ENCODE results near the gene MSRB3. TPM values are rescaled to one million over a fixed set of nuclear protein-coding genes. Genes with fewer than 3 reads are reported as not detected.

The MSRB3 gene
- total and polyA plus RNA-seq, 4 donors = 1.0 to 5.2 (median 3.1) TPM

GRCh38 chr12:65408441-65408840, 130.0 kb downstream of the MSRB3 start (continued):
- TF ChIP-seq REST (IDR thresholded peaks at IDR 0.05) = no peak
- TF ChIP-seq FOXA1 (IDR thresholded peaks at IDR 0.05) = no peak
- no peak for TF ChIP-seq YY1 (IDR thresholded peaks at IDR 0.05)
- no peak for TF ChIP-seq HNF4A (conservative IDR thresholded peaks at IDR 0.05)

- H3K27ac ChIP-seq (ENCODE audit: low read depth in 1 of 2, low read length in 2 of 2) = no peak overlapping the region
- no peak for DNase-seq (ENCODE audit: low spot score)
- TF ChIP-seq RXRA (IDR thresholded peaks at IDR 0.05) (no peak), REST (IDR thresholded peaks at IDR 0.05) (no peak), EGR1 (IDR thresholded peaks at IDR 0.05; ENCODE audit: low read depth in 2 of 2) (no peak), ATF3 (IDR thresholded peaks at IDR 0.05) (no peak), RAD21 (IDR thresholded peaks at IDR 0.05) (no peak), YY1 (IDR thresholded peaks at IDR 0.05) (no peak), GABPA (IDR thresholded peaks at IDR 0.05 in 1 of 2, conservative IDR thresholded peaks at IDR 0.05 in 1 of 2) (no peak)
- TF ChIP-seq, protein P1, sequence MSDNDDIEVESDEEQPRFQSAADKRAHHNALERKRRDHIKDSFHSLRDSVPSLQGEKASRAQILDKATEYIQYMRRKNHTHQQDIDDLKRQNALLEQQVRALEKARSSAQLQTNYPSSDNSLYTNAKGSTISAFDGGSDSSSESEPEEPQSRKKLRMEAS (IDR thresholded peaks at IDR 0.05) = no peak
- no peaks in the 10 kb centered on the region for H3K27me3 ChIP-seq (ENCODE audit: control insufficient read depth in 4 of 4, insufficient read depth in 4 of 4, low read length in 3 of 4)
- H3K4me3 ChIP-seq (ENCODE audit: low read depth in 1 of 3, low read length in 3 of 3) = no peak overlapping the region
- WGBS = 84% methylated on average over 1 of the region's 1 CpG
- H3K9me3 ChIP-seq (ENCODE audit: control insufficient read depth in 4 of 4, low read length in 3 of 4) = no peaks in the 10 kb centered on the region
- peaks cover 1 to 11% (median 5%) of the 10 kb centered on the region in 4 donors for H3K4me1 ChIP-seq (ENCODE audit: control insufficient read depth in 4 of 4, insufficient read depth in 4 of 4, low read length in 3 of 4)
- H3K36me3 ChIP-seq (ENCODE audit: control insufficient read depth in 4 of 4, insufficient read depth in 3 of 4, low read depth in 1 of 4, low read length in 3 of 4) = no peaks in the 10 kb centered on the region
- H3K9ac ChIP-seq (ENCODE audit: low read depth in 1 of 2, low read length in 2 of 2) = no peak overlapping the region
Measured at GRCh38 chr12:65409726-65410125, 131.2 kb downstream of the MSRB3 start.

GRCh38 chr12:65411171-65411570, 132.7 kb downstream of the MSRB3 start:
- Histone ChIP-seq H3K9ac (ENCODE audit: low read depth in 1 of 2, low read length in 2 of 2) (no peak overlapping the region), H3K4me3 (ENCODE audit: low read depth in 1 of 3, low read length in 3 of 3) (no peak overlapping the region), H3K4me1 (ENCODE audit: control insufficient read depth in 4 of 4, insufficient read depth in 4 of 4, low read length in 3 of 4) (peaks cover 3 to 11% (median 5%) of the 10 kb centered on the region in 4 donors), H3K36me3 (ENCODE audit: control insufficient read depth in 4 of 4, insufficient read depth in 3 of 4, low read depth in 1 of 4, low read length in 3 of 4) (no peaks in the 10 kb centered on the region), H3K27me3 (ENCODE audit: control insufficient read depth in 4 of 4, insufficient read depth in 4 of 4, low read length in 3 of 4) (no peaks in the 10 kb centered on the region), H3K27ac (ENCODE audit: low read depth in 1 of 2, low read length in 2 of 2) (peak overlapping the region in 1 of 2 donors; percentile 80), H3K9me3 (ENCODE audit: control insufficient read depth in 4 of 4, low read length in 3 of 4) (no peaks in the 10 kb centered on the region)
- 89% methylated on average over 3 of the region's 3 CpGs for WGBS
- no peak for TF ChIP-seq RXRA (IDR thresholded peaks at IDR 0.05)
- TF ChIP-seq, protein P2, sequence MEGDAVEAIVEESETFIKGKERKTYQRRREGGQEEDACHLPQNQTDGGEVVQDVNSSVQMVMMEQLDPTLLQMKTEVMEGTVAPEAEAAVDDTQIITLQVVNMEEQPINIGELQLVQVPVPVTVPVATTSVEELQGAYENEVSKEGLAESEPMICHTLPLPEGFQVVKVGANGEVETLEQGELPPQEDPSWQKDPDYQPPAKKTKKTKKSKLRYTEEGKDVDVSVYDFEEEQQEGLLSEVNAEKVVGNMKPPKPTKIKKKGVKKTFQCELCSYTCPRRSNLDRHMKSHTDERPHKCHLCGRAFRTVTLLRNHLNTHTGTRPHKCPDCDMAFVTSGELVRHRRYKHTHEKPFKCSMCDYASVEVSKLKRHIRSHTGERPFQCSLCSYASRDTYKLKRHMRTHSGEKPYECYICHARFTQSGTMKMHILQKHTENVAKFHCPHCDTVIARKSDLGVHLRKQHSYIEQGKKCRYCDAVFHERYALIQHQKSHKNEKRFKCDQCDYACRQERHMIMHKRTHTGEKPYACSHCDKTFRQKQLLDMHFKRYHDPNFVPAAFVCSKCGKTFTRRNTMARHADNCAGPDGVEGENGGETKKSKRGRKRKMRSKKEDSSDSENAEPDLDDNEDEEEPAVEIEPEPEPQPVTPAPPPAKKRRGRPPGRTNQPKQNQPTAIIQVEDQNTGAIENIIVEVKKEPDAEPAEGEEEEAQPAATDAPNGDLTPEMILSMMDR (IDR thresholded peaks at IDR 0.05; ENCODE audit: low read depth, low read length, missing input control) = no peak
- no peak for DNase-seq (ENCODE audit: low spot score)

Data from liver (tissue), 9 donors.